H9 (cell line): Measurements from ENCODE around the gene CLASP2. TPM values are rescaled to one million over a fixed set of nuclear protein-coding genes. Genes with fewer than 3 reads are reported as not detected.

ENCODE experiments used
- DNase-seq: peaks from one replicate; pipeline ENCODE4 v3.0.0-alpha.2; 2017
- H2AFZ ChIP-seq: one replicate; pipeline ENCODE4 v1.6.1; 2013; ENCODE audit warnings: mild to moderate bottlenecking, low read length, control low read depth, moderate library complexity
- H2AK5ac ChIP-seq: 2 replicates; pipeline ENCODE4 v1.6.1; 2013; ENCODE audit warnings: low read length, control low read depth, mixed read lengths; ENCODE audit not compliant: insufficient read length
- H2BK120ac ChIP-seq: one replicate; pipeline ENCODE4 v1.6.1; 2013; ENCODE audit warnings: low read depth, mild to moderate bottlenecking, low read length, control low read depth, inconsistent platforms; ENCODE audit not compliant: poor library complexity, severe bottlenecking
- H2BK12ac ChIP-seq: 2 replicates; pipeline ENCODE4 v1.6.1; 2013; ENCODE audit warnings: low read length, control low read depth, mixed read lengths, low read depth; ENCODE audit not compliant: insufficient read length
- H2BK15ac ChIP-seq: 2 replicates; pipeline ENCODE4 v1.6.1; 2013; ENCODE audit warnings: low read depth, low read length, control low read depth
- H2BK20ac ChIP-seq: one replicate; pipeline ENCODE4 v1.6.1; 2013; ENCODE audit warnings: low read depth, mild to moderate bottlenecking, low read length, control low read depth, inconsistent platforms; ENCODE audit not compliant: poor library complexity, severe bottlenecking
- H2BK5ac ChIP-seq: 2 replicates; pipeline ENCODE4 v1.6.1; 2013; ENCODE audit warnings: low read length, control low read depth, mixed read lengths; ENCODE audit not compliant: insufficient read length
- H3K14ac ChIP-seq: 2 replicates; pipeline ENCODE4 v1.6.1; 2013; ENCODE audit warnings: low read length, control low read depth; ENCODE audit not compliant: insufficient read depth
- H3K18ac ChIP-seq: 2 replicates; pipeline ENCODE4 v1.6.1; 2013; ENCODE audit warnings: low read depth, mild to moderate bottlenecking, mixed read lengths, low read length, control low read depth; ENCODE audit not compliant: insufficient read length
- H3K23ac ChIP-seq: 2 replicates; pipeline ENCODE4 v1.6.1; 2013; ENCODE audit warnings: low read length, control low read depth, mixed read lengths, low read depth; ENCODE audit not compliant: insufficient read length
- H3K23me2 ChIP-seq: 2 replicates; pipeline ENCODE4 v1.6.1; 2013; ENCODE audit warnings: low read depth, mild to moderate bottlenecking, mixed read lengths, low read length, control low read depth; ENCODE audit not compliant: insufficient read length, poor library complexity, severe bottlenecking
- H3K27ac ChIP-seq: 2 replicates; pipeline ENCODE4 v1.5.1; 2013; ENCODE audit warnings: low read length, control low read depth, mixed read lengths, low read depth; ENCODE audit not compliant: insufficient read length
- H3K27me3 ChIP-seq: 2 replicates; pipeline ENCODE4 v1.6.1; 2013; ENCODE audit warnings: low read length, control low read depth, inconsistent platforms; ENCODE audit not compliant: insufficient read depth
- H3K4ac ChIP-seq: 2 replicates; pipeline ENCODE4 v1.6.1; 2013; ENCODE audit warnings: low read depth, mild to moderate bottlenecking, control low read depth, inconsistent platforms, low read length, moderate library complexity
- H3K4me1 ChIP-seq: 2 replicates; pipeline ENCODE4 v1.6.1; 2013; ENCODE audit warnings: low read length, control low read depth, inconsistent platforms; ENCODE audit not compliant: insufficient read depth
- H3K4me2 ChIP-seq: 2 replicates; pipeline ENCODE4 v1.6.1; 2013; ENCODE audit warnings: low read length, control low read depth, mixed read lengths; ENCODE audit not compliant: insufficient read length, insufficient read depth
- H3K56ac ChIP-seq: 2 replicates; pipeline ENCODE4 v1.6.1; 2013; ENCODE audit warnings: low read depth, mild to moderate bottlenecking, mixed read lengths, low read length, control low read depth; ENCODE audit not compliant: insufficient read length
- H3K79me1 ChIP-seq: 2 replicates; pipeline ENCODE4 v1.6.1; 2013; ENCODE audit warnings: low read depth, mild to moderate bottlenecking, moderate library complexity, low read length, control low read depth, inconsistent platforms; ENCODE audit not compliant: insufficient read depth, poor library complexity, severe bottlenecking
- H3K79me2 ChIP-seq: 2 replicates; pipeline ENCODE4 v1.6.1; 2013; ENCODE audit warnings: low read length, control low read depth, inconsistent platforms; ENCODE audit not compliant: insufficient read depth
- H3K9ac ChIP-seq: 2 replicates; pipeline ENCODE4 v1.6.1; 2013; ENCODE audit warnings: low read length, control low read depth, mixed read lengths; ENCODE audit not compliant: insufficient read length; ENCODE audit errors: extremely low read depth
- H3K9me3 ChIP-seq: one replicate; pipeline ENCODE4 v1.6.1; 2013; ENCODE audit warnings: low read depth, low read length, inconsistent platforms; ENCODE audit not compliant: control insufficient read depth
- H3T11ph ChIP-seq: one replicate; pipeline ENCODE4 v1.6.1; 2013; ENCODE audit warnings: mild to moderate bottlenecking, low read length, control low read depth, inconsistent platforms
- H4K20me1 ChIP-seq: one replicate; pipeline ENCODE4 v1.6.1; 2013; ENCODE audit not compliant: control insufficient read depth, insufficient read length, insufficient read depth
- H4K5ac ChIP-seq: 2 replicates; pipeline ENCODE4 v1.6.1; 2013; ENCODE audit warnings: low read depth, mild to moderate bottlenecking, mixed read lengths, low read length, control low read depth; ENCODE audit not compliant: insufficient read length
- H4K8ac ChIP-seq: replicated peaks from 2 replicates; pipeline ENCODE4 v1.6.1; 2013; ENCODE audit warnings: low read length, control low read depth, mixed read lengths, low read depth; ENCODE audit not compliant: insufficient read length
- H4K91ac ChIP-seq: 2 replicates; pipeline ENCODE4 v1.6.1; 2013; ENCODE audit warnings: low read depth, mild to moderate bottlenecking, moderate library complexity, mixed read lengths, low read length, control low read depth; ENCODE audit not compliant: insufficient read length
- H3K27ac Mint-ChIP-seq, 3 experiments: 2 replicates in 2 of 3; 3 replicates in 1 of 3; pipeline ENCODE4 v1.8.0; 2020 to 2021; ENCODE audit warnings: mixed read lengths in 3 of 3, mild to moderate bottlenecking in 1 of 3, moderate library complexity in 1 of 3
- H3K27me3 Mint-ChIP-seq: 2 replicates; pipeline ENCODE4 v1.8.0; 2021; ENCODE audit warnings: low read depth, mild to moderate bottlenecking, moderate library complexity, mixed read lengths
- H3K36me3 Mint-ChIP-seq, 3 experiments: 2 replicates in 2 of 3; 3 replicates in 1 of 3; pipeline ENCODE4 v1.8.0; 2020 to 2021; ENCODE audit warnings: low read depth in 3 of 3, mixed read lengths in 3 of 3; ENCODE audit not compliant: insufficient read depth in 1 of 3
- H3K4me1 Mint-ChIP-seq, 2 experiments: 2 replicates each; pipeline ENCODE4 v1.8.0; 2020; ENCODE audit warnings: mixed read lengths in 2 of 2
- H3K4me3 Mint-ChIP-seq, 2 experiments: 2 replicates in 1 of 2; 3 replicates in 1 of 2; pipeline ENCODE4 v1.8.0; 2020 to 2021; ENCODE audit warnings: mild to moderate bottlenecking in 2 of 2, mixed read lengths in 2 of 2, moderate library complexity in 1 of 2
- H3K9me3 Mint-ChIP-seq, 2 experiments: 2 replicates in 1 of 2; 3 replicates in 1 of 2; pipeline ENCODE4 v1.8.0; 2020; ENCODE audit warnings: mild to moderate bottlenecking in 2 of 2, mixed read lengths in 2 of 2, moderate library complexity in 1 of 2
- total RNA-seq: library from RNA; stranded (reverse); gene quantifications from 2 replicates; pipeline ENCODE4 v1.2.1, GENCODE V29; 2021
- TF ChIP-seq, protein P1 (sequence below): fragments of 200-600 bp; sonication (generic); conservative IDR thresholded peaks from 3 replicates; pipeline ENCODE4 v1.8.0; 2021; ENCODE audit warnings: antibody characterized with exemption, mild to moderate bottlenecking

CLASP2 gene
- total RNA-seq, 1 experiment from 2014 or later, result 60.5 TPM

- Histone ChIP-seq H2BK120ac (no peak overlapping the region), H4K5ac (no peak overlapping the region), H3K23me2 (no peaks in the 10 kb centered on the region), H2BK12ac (no peak overlapping the region), H3K27me3 (no peaks in the 10 kb centered on the region), H3K9ac (no peak overlapping the region), H3K18ac (no peak overlapping the region), H3K27ac (no peak overlapping the region), H3K79me2 (no peaks in the 10 kb centered on the region), H3K14ac (no peak overlapping the region), H3K79me1 (no peaks in the 10 kb centered on the region), H3K23ac (no peak overlapping the region), H3T11ph (no peak overlapping the region), H3K9me3 (peaks cover 16% of the 10 kb centered on the region), H3K4ac (no peak overlapping the region), H4K8ac (no peak overlapping the region), H4K91ac (no peak overlapping the region), H2BK15ac (no peak overlapping the region), H2AFZ (no peak overlapping the region), H3K4me2 (no peak overlapping the region), H2BK20ac (no peak overlapping the region), H2BK5ac (no peak overlapping the region), H3K4me1 (no peaks in the 10 kb centered on the region), H4K20me1 (no peaks in the 10 kb centered on the region), H2AK5ac (no peak overlapping the region), H3K56ac (no peak overlapping the region)
- H3K27me3 Mint-ChIP-seq, result no peaks in the 10 kb centered on the region
- no peaks in the 10 kb centered on the region for H3K4me1 Mint-ChIP-seq
- no peak overlapping the region for H3K27ac Mint-ChIP-seq
- TF ChIP-seq, protein P1, sequence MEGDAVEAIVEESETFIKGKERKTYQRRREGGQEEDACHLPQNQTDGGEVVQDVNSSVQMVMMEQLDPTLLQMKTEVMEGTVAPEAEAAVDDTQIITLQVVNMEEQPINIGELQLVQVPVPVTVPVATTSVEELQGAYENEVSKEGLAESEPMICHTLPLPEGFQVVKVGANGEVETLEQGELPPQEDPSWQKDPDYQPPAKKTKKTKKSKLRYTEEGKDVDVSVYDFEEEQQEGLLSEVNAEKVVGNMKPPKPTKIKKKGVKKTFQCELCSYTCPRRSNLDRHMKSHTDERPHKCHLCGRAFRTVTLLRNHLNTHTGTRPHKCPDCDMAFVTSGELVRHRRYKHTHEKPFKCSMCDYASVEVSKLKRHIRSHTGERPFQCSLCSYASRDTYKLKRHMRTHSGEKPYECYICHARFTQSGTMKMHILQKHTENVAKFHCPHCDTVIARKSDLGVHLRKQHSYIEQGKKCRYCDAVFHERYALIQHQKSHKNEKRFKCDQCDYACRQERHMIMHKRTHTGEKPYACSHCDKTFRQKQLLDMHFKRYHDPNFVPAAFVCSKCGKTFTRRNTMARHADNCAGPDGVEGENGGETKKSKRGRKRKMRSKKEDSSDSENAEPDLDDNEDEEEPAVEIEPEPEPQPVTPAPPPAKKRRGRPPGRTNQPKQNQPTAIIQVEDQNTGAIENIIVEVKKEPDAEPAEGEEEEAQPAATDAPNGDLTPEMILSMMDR, result no peak
- DNase-seq, result no peak
- no peak overlapping the region for H3K4me3 Mint-ChIP-seq
- peaks cover 25 to 32% of the 10 kb centered on the region in 2 experiments for H3K9me3 Mint-ChIP-seq
- H3K36me3 Mint-ChIP-seq, result peaks cover 47 to 68% (median 66%) of the 10 kb centered on the region in 3 experiments
Observed at GRCh38 chr3:33505027-33505426, 213.0 kb downstream of the CLASP2 start.
